Measurements from ENCODE around the gene CPSF4L.

Gene CPSF4L

DNA sequence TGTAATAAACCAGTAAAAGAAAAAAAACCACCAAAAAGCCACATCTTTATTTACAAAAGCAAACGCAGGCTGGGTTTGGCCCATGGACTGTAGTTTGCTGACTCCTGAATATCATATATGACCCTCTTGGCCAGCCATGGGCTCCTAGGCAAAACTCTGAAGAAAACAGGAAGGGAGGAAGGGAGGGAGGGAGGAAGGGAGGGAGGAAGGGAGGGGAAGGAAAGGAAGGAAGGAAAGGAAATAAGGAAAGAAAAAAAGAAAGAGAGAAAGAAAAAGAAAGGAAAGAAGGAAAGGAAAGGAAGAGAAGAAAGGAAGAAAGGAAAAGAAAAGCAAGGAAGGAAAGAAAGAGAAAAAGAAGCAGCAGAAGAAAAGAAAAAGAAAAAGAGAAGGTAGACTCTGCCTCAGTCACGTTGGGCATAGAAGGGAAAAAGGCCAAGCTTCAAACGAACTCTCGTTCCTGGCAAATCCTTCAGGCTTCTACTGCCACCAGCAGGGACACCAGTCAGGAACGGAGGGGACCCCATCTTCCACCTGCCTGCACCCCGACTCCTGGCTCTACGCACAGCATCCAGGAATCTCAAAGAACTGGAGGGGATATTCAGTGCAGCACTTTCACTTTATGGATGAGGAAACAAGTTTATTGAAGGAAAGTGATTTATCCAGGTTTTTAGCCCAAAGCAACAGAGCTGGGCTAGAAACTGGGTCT, 28.0 kb upstream of the CPSF4L start:
- no peak for DNase-seq (ENCODE audit: low spot score)

DNA sequence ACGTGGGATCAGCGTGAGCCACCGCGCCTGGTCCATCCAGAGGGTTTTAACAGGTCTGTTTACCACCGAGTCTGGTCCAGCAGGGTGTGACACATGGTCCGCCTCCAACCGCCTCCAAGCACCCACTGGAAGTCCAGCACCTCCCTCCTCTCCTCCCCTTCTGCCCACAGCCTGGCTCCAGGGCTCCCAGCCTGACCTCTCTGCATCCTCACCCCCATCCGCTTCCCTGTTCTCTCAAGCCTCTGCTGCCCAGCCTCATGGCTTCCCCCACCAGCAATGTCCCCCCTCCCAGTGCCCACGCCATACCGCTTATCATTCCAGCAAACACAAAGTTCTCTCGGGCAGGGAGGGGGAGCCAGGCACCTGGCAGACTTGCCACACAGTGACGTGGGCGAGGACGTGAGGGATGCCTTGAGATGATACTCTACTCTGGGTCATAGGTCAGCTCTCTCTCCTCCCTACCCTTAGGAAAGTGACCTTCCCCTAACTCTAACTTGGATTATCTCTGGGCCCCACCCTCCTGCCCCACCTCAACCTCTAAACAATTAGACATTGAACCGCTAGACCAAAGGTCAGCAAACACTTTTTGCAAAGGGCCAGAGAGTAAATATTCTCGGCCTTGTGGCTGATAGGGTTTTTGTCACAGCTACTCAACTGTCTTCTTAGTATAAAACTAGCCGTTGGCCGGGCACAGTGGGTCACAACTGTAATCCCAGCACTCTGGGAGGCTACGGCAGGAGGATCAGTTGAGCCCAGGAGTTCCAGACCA, 27.0 kb upstream of the CPSF4L start:
- DNase-seq (ENCODE audit: low spot score) = peak; percentile 22

DNA sequence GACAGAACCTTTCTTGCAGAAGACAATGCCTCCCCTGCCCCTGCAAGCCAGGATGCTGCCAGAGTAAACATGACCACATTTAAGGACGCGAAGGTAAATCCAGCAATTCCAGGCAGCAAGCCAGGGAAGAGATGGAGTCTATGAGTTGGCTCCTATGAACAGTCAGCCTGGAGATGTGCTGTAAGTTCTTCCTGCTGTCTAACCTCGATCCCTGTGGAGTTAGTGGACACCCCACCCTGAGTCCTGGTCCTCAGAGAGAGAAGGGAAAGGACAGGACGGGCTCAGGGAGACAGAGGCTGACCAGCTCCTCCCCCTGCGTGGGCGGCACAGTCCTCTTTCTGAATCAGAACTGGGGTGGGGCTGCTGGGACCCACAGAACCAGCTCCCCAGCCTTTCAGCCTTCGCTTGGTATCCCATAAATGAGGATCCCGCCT, 25.2 kb upstream of the CPSF4L start:
- DNase-seq (ENCODE audit: low spot score) = no peak

DNA sequence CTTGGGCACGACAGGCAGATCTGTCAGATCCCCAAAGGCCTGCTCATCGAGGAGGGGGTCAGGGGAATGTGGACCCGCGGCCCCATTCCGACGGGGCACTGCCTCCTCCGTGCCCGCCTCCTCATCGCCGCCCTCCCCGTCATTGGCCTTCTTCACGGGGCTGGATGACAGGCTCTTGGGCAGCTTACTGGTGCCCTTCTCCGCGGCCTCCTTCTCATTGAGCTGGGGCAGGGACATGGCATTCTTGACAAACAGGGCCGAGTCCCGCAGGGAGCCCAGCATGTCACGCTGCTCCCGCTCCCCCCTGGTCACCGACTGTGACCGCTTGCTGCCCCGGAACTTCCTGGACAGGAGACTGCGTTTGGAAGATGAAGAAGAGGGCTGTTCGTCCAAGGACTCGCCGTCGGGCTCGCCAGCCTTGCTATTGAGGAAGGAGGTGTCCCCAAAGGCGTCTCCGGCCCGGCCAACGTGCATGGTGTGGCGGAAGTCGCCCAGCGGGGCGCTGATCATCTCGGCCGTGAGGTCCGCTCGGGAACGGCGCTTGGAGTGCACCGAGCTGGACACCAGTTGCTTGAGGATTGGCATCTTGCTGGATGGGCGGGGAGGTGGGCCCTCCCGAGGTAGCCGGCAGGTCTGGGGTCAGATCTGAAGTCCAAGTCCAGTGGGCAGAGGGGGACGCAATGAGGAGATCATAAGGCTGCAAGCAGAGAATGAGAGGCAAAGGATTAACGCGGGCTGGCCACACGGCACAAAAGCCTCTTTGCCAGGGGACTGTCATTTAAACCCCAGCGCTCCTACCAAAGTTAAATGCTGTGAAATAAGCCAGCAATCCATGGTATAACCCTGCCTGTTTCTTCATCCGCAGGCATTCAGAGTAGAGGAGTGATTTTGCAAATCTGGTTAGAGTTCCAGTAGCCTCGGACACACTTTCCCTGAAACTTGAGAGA, 24.5 kb upstream of the CPSF4L start:
- DNase-seq (ENCODE audit: low spot score) = no peak

DNA sequence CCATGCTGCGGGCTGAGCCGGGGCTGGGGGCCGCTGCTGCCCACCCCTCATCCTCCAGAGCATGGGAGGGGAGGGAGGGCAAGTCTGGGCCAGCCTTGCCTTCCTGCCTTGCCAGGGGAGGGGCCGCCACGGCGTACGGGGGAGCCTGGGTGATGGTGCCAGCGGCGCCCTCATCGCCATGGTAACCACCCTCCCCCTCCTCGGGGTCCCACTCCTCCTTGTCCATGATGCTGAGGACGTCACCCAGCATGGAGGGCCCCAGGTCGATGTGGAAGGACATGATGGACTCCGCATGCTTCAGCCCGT, 23.9 kb upstream of the CPSF4L start:
- DNase-seq (ENCODE audit: low spot score) = no peak

DNA sequence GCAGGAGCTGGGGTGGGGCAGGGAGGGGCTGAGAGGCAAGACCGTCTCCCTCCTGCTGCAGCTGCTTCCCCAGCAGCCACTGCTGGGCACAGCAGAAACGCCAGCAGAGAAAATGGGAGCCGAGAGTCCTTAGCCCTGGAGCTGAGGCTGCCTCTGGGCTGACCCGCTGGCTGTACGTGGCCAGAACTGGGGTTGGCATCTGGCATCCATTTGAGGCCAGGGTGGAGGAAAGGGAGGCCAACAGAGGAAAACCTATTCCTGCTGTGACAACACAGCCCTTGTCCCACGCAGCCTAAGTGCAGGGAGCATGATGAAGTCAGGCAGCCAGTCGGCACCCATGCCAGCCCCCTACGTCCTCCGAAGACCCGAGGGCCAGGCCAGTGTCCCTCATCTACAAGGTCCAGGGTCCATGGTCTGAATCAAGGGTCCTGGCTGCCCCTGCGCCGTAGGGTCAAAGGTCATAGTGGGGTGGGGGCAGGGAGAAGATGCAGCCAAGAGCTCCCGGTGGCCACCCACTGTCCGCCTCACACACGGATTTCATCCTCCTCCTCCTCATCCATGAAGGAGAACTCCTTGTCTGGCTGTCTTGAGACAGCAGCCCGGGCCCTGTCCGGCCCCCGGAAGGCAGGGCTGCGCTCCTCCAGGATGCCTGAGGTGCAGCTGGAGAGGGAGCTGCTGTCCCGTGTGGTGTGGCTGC, 23.4 kb upstream of the CPSF4L start:
- no peak for DNase-seq (ENCODE audit: low spot score)

DNA sequence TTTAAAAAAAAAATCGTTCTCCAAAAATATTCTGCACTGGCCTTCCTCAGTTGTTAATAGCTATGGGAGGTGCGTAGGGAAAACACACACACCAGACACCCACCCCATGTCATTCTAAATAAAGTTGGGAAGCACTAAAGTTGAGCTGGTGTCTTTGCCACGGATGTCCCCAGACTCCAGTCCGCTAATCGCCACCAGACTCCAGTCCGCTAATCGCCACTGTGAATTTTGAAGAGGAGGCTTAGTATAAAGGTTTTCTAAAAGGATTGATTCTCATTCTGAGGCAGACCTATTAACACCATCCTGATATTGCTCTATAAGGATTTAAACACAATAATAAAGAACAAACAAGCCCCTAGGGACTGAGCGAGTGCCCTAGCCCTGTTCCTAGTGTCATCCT, 22.7 kb upstream of the CPSF4L start:
- DNase-seq (ENCODE audit: low spot score) = no peak

DNA sequence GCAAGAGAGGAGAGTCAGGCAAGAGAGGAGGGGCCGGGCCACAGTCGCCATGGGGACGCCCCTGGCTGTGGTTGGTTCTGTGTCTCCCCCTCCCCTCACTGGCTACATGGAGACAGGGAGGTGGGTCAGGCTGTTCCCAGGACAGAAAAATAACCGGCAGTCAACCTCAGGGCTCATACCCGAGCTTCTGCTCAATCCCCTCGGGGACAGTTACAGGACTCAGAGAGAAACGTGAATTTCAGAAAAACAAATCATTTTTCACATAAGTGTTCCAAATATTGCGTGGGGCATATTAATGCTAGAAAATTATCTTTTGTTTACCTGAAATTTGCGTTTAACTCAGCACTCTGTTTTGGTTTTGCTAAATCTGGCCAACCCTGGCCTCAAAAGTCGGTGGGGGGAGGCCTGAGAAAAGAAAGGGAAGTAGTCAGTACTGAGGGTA, 22.2 kb upstream of the CPSF4L start:
- no peak for DNase-seq (ENCODE audit: low spot score)

DNA sequence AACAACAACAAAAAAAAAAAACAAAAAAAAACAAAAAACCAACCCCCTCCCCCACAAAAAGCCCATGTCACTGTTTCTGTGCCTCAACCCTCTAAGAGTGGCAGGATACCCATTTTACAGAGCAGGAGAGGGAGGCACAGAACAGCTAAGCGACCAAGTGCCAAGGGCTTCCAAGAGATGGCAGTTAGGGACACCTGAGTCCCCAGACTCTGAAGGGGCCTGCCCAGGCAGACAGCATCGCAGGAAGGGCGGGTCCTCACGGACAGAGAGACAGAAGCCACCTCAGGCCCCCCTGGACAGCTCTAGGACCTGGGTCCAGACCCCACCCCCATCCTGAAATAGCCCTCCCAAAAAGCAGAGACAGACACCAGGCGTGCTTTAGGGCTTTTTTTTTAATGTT, 21.6 kb upstream of the CPSF4L start:
- no peak for DNase-seq (ENCODE audit: low spot score)

DNA sequence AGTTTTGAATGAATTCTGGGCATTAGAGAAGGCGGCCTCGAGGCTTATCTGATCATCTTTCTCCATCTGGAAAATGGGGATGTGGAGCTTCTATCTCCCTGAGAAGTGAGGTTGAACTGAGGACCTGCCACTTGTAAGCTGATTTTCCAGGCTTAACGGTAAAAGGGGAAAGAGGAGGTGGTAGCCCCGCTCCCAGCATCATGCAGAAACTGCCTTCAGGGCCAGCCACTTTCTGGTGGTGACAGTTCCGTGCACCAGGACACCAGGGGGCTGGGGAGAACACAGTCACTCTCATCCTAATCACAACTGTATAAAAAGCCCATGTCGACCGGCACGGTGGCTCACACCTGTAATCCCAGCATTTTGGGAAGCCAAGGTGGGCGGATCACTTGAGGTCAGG, 20.9 kb upstream of the CPSF4L start:
- DNase-seq (ENCODE audit: low spot score) = no peak

DNA sequence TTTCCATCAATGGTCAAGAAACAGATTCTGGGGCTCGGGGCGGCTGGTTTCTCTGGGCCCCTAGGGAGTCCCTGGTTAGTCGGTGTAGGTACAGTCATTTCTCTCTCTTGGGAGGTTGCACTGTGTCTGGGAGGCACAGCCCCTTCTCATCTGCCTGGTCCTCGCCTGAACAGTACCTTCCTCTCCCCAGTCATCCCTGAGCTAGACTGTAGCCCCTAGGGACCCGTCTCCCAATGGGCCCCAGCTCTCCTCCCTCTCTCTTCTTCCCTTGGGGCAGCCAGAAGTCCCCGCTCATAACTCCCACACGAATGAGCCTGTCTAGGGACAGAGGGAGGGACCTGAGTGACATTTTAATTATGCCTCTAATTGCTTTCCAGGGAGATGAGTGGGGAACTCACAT, 20.2 kb upstream of the CPSF4L start:
- DNase-seq (ENCODE audit: low spot score) = no peak

DNA sequence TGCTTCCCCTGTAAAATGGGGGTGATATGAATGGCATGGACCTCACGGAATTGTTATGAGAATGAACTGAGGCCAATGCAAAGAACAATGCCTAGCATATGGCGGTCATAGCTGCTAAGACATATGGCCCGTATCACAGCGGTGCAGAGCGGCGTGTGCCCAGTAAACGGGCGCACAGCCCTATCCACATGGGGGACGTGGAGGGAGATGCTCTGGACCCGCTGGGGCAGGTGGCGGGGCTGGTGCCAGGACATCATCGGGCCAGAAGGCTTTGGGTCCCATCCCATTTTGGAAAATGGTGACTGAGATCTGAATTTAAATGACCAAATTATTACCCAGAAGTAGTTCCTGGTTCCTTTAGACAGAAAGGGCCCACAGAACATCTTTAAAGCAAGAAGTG, 18.5 kb upstream of the CPSF4L start:
- DNase-seq (ENCODE audit: low spot score) = no peak

DNA sequence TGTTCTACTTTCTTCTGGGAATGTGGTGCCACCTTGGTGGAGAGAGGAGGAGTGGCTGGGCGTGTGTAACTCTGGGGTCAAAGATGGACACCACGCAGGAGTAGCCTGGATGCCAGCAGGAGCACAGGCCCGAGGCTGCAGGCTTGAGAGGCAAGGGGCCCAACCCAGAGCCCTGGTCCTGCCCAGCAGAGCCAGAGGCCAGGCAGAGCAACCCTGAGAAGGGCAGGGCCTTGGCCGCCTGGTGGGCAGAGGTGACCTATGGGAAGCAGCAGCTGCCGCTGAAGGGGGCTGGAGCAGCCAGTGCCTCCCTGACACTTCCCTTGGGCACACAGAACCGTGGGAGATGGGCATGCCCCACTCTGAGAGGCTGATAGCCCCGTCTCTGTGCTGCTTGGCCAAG, 18.0 kb upstream of the CPSF4L start:
- no peak for DNase-seq (ENCODE audit: low spot score)

DNA sequence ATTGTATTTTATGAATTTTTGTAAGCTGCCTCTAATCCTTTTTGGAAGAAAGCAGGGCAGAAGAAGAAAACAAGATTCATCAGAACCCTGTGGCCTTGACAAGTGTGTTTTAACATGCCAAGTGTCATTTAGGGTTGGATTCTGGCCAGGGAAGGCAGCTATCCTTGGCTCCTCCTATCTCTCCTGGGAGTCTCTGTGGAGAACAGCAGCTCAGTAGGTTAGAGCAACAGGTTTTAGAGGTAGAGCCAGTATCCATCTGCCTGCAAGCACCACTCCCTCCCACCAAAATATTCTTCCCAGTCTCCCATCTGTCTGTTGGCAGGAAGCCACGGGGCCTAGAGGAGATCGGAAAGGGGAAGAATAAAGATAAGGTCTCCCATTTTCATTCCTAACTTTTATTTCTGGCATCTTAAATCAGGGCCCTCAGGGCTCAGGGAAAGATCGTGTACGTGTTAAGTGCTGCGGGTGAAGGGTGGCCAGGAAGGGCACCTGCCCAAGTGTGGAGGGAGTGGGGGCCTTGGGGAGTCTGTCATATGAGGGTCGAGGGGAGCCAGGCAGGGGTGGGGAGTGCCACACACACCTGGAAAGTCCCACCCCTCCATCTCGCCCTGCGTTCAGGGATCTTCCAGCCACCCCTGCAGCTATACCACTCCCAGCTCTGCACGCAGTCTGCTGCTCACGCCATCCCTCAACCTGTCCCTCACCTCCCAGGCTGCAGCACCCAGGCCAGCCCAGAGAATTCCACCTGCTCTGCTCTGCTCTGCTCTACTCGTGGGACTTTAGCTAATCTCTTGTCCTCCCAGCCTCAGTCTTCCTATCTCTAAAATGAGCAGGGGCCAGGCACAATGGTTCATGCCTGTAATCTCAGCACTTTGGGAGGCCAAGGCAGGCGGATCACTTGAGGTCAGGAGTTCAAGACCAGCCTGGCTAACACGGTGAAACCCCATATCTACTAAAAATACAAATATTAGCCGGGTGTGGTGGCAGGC, 17.1 kb upstream of the CPSF4L start:
- no peak for DNase-seq (ENCODE audit: low spot score)

DNA sequence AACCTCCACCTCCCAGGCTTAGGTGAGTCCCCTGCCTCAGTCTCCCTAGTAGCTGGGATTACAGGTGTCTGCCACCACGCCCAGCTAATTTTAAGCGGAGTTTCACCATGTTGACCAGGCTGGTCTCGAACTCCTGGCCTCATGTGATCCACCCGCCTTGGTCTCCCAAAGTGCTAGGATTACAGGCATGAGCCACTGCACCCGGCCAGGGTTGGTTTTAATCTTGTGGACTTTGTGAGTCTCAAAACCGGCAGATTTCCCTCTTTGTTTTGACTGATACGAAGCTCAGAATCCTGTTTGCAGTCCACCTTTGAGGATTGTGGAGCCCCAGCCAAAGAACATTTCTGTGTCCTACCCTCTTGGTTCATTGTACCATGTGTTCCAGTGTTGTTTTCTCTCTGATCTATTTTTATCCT, 16.4 kb upstream of the CPSF4L start:
- DNase-seq (ENCODE audit: low spot score) = no peak

DNA sequence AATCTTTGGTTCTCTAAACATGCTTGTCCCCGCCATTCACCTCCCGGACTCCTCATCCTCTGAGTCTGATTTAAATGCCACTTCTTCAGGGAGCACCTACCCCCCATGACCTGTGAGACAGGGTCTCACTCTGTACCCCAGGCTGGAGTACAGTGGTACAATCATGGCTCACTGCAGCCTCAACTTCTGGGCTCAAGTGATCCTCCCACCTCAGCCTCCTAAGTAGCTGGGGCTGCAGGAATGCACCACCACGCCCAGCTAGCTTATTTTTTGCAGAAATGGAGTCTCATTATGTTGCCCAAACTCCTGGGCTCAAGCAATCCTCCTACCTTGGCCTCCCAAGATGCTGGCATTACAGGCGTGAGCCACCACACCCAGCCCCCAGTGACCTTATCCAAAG, 12.8 kb upstream of the CPSF4L start:
- no peak for DNase-seq (ENCODE audit: low spot score)

DNA sequence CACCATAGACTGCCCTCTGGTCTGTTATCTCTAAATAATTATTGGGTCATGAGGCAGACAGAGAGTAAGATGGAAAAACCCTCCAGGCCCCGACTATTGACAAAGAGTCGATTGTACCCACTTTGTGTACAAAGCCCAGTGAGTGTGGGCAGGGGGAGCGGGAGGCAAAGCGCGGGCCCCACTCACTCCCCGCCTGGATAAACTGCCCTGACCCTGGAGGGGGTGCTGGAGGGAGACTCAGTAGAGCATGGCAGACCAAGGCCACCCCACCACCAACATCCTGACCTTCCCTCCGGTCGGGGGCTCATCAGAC, 11.2 kb upstream of the CPSF4L start:
- DNase-seq (ENCODE audit: low spot score) = no peak

DNA sequence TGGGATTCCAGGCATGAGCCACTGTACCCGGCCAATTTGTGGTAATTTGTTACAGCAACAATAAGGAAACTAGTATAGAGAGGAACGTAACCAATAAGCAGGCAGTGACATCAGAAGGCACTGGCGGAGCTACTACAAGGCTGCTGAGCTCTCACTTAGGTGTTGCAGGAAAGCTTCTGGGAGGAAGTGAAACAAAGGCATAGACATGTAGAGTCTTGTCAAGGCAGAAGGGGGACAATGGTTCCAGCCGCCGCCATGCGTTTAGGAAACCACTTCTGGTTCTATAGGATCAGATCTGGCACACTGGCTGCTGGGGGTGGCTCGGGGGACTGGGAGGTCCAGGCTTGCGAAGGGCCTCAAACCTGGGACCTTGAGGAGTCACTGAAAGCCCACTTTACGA, 9.4 kb upstream of the CPSF4L start:
- DNase-seq (ENCODE audit: low spot score) = no peak

DNA sequence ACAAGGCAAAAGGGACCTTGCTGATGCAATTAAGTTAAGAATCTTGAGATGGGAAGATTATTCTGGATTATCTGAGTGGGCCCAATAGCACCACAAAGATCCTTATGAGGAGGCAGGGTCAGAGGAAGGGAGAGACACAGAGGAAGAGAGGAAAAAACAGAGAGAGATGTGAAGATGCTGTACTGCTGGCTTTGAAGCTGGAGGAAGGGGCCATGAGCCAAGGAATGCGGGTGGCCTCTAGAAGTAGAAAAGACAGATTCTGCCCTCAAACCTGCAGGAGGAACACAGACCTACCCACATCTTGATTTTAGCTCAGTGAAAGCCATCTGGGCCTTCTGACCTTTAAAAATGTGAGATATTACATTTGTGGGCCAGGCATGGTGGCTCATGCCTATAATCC, 8.1 kb upstream of the CPSF4L start:
- DNase-seq (ENCODE audit: low spot score) = no peak

DNA sequence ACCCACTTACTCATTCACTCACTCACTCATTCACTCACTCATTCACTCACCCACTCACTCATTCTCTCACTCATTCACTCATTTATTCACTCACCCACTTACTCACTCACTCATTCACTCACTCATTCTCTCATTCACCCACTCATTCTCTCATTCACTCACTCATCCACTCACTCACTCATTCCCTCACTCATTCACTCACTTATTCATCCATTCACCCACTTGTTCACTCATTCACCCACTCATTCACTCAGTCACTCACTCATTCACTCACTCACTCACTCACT, 7.6 kb upstream of the CPSF4L start:
- DNase-seq (ENCODE audit: low spot score) = no peak

DNA sequence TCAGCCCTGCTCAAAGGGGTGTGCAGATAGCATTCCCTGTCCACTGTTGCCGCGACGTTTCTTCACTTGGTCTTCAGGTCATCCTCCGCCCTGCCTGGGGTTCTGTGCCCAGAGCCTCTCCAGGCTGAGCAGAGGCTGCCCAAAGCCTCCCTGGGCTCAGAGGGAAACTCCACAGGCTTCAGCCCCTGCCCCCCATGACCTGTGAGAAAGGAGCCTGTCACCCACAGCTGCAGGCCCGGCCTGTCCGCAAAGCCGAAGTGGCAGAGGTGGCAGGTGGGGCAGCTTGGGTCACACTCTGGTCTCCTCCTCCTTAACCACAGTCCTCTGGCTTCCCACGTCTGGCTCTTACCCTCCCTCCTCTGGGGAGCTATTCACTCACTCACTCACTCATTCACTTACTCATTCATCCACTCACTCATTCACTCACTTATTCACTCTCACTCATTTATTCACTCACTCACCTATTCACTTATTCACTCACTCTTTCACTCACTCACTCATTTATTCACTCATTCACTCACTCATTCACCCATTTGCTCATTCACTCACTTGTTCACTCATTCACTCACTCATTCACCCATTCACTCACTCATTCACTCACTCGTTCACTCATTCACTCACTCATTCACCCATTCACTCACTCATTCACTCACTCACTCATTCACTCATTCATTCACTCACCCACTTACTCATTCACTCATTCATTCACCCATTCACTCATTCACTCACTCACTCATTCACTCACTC, 7.1 kb upstream of the CPSF4L start:
- no peak for DNase-seq (ENCODE audit: low spot score)
